ENCODE results near the gene SLCO2A1. TPM values are rescaled to one million over a fixed set of nuclear protein-coding genes. Genes with fewer than 3 reads are reported as not detected.

The SLCO2A1 gene
- total RNA-seq, 1 donor from 2014 or later: 4.3 TPM

- no peak for DNase-seq (ENCODE audit: low spot score)
These were observed 31.0 kb upstream of the SLCO2A1 start for GRCh38 chr3:134060561-134061385.

- no peak for DNase-seq (ENCODE audit: low spot score)
These were observed 30.2 kb upstream of the SLCO2A1 start for GRCh38 chr3:134059671-134060560.

- DNase-seq (ENCODE audit: low spot score): no peak
These were observed 29.4 kb upstream of the SLCO2A1 start for GRCh38 chr3:134059035-134059601.

- no peak for DNase-seq (ENCODE audit: low spot score)
These were observed 28.0 kb upstream of the SLCO2A1 start for GRCh38 chr3:134057654-134058110.

GRCh38 chr3:134057006-134057653, 27.4 kb upstream of the SLCO2A1 start:
- no peak for DNase-seq (ENCODE audit: low spot score)

GRCh38 chr3:134056464-134056891, 26.8 kb upstream of the SLCO2A1 start:
- no peak for DNase-seq (ENCODE audit: low spot score)

- DNase-seq (ENCODE audit: low spot score): no peak
These were observed 25.9 kb upstream of the SLCO2A1 start for GRCh38 chr3:134055661-134056060.

GRCh38 chr3:134054881-134055280, 25.2 kb upstream of the SLCO2A1 start:
- no peak for DNase-seq (ENCODE audit: low spot score)

- no peak for DNase-seq (ENCODE audit: low spot score)
These were observed 24.5 kb upstream of the SLCO2A1 start for GRCh38 chr3:134054231-134054630.

GRCh38 chr3:134052370-134052769, 22.6 kb upstream of the SLCO2A1 start:
- no peak for DNase-seq (ENCODE audit: low spot score)

GRCh38 chr3:134049676-134050075, 20.0 kb upstream of the SLCO2A1 start:
- no peak for DNase-seq (ENCODE audit: low spot score)

- DNase-seq (ENCODE audit: low spot score): no peak
These were observed 18.7 kb upstream of the SLCO2A1 start for GRCh38 chr3:134048278-134048996.

GRCh38 chr3:134044459-134044858, 14.7 kb upstream of the SLCO2A1 start:
- no peak for DNase-seq (ENCODE audit: low spot score)

GRCh38 chr3:134040066-134040465, 10.3 kb upstream of the SLCO2A1 start:
- no peak for DNase-seq (ENCODE audit: low spot score)

GRCh38 chr3:134039161-134039862, 9.6 kb upstream of the SLCO2A1 start:
- no peak for DNase-seq (ENCODE audit: low spot score)

- no peak for DNase-seq (ENCODE audit: low spot score)
These were observed 9.0 kb upstream of the SLCO2A1 start for GRCh38 chr3:134038716-134039115.

- no peak for DNase-seq (ENCODE audit: low spot score)
These were observed 8.4 kb upstream of the SLCO2A1 start for GRCh38 chr3:134038071-134038491.

- no peak for DNase-seq (ENCODE audit: low spot score)
These were observed 7.4 kb upstream of the SLCO2A1 start for GRCh38 chr3:134037168-134037567.

GRCh38 chr3:134036291-134036690, 6.6 kb upstream of the SLCO2A1 start:
- no peak for DNase-seq (ENCODE audit: low spot score)

- no peak for DNase-seq (ENCODE audit: low spot score)
These were observed 6.1 kb upstream of the SLCO2A1 start for GRCh38 chr3:134035836-134036235.
